ENCODE data around the gene GABBR1. TPM values are rescaled to one million over a fixed set of nuclear protein-coding genes. Genes with fewer than 3 reads are reported as not detected.
A peak's percentile ranks its signal among the peaks of the same experiment; 100 is the strongest.

Gene GABBR1
- total and polyA plus RNA-seq, 12 donors, result 10.2 to 41.3 (median 18.2) TPM

GRCh38 chr6:29637247-29637646 is 4.3 kb upstream of the GABBR1 start:
- no peaks in the 10 kb centered on the region for H3K36me3 ChIP-seq
- no peak for DNase-seq
- H3K27ac ChIP-seq, result no peak overlapping the region
- intact Hi-C loops (cut with DNase I), result no loop called here
- no peak for TF ChIP-seq CTCF (IDR thresholded peaks at IDR 0.05)
- peaks cover 0 to 9% (median 7%) of the 10 kb centered on the region in 9 donors for H3K4me1 ChIP-seq
- WGBS, 2 donors, result 90 to 96% methylated on average over 9 of the region's 9 CpGs
- no peaks in the 10 kb centered on the region for H3K9me3 ChIP-seq
- no peak for ATAC-seq
- H3K27me3 ChIP-seq, result peaks cover 0 to 4% (median 0%) of the 10 kb centered on the region in 7 donors
- H3K4me3 ChIP-seq, result no peak overlapping the region

DNA sequence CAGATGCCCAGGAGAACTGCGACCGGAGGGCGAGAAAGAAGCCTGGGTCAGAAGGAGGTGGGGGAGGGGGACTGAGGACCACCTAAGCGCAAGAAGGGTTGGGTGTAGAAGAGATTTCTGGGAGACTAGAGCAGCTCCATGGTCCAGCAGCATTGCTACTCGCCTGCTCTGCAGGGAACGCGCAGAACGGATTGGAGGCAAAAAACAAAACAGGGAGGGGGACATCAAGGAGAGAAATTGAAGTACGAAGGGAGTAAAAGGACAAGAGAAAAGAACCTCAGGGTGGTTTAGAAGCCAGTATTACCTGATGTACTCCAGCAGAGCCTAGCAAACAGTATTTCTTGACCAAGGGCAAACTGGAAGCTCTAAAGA is 537 bp upstream of the GABBR1 start:
- Histone ChIP-seq H3K36me3 (peaks cover 0 to 4% (median 0%) of the 10 kb centered on the region in 9 donors), H3K9me3 (no peaks in the 10 kb centered on the region), H3K4me3 (peak overlapping the region; percentile 62 to 87 (median 78)), H3K27me3 (peaks cover 0 to 20% (median 0%) of the 10 kb centered on the region in 7 donors), H3K4me1 (peaks cover 4 to 44% (median 28%) of the 10 kb centered on the region in 9 donors), H3K27ac (peak overlapping the region in 9 of 10 donors; percentile 22 to 83 (median 78))
- intact Hi-C loops (cut with DNase I), result loop anchor here in 1 of 10 donors (1.0 kb wide), 1 partner anchor 16 kb away; no protein-coding TSS in a partner anchor
- 4 to 7% methylated on average over 9 of the region's 9 CpGs for WGBS, 2 donors
- DNase-seq, result no peak
- ATAC-seq, result peak in 4 of 8 donors; percentile 0 to 27 (median 10)
- no peak for TF ChIP-seq CTCF (IDR thresholded peaks at IDR 0.05)

- Histone ChIP-seq H3K9me3 (no peaks in the 10 kb centered on the region), H3K36me3 (peaks cover 0 to 4% (median 0%) of the 10 kb centered on the region in 9 donors), H3K4me3 (peak overlapping the region; percentile 62 to 87 (median 78)), H3K27ac (peak overlapping the region in 9 of 10 donors; percentile 59 to 83 (median 78)), H3K27me3 (peaks cover 0 to 20% (median 0%) of the 10 kb centered on the region in 7 donors), H3K4me1 (peaks cover 4 to 54% (median 39%) of the 10 kb centered on the region in 9 donors)
- ATAC-seq (peak; percentile 8 to 67 (median 28)), DNase-seq (peak; percentile 62 to 77)
- WGBS, 2 donors, result 8% methylated on average over 28 to 49 of the region's 53 CpGs
- intact Hi-C loops (cut with DNase I), result no loop called here
- no peak for TF ChIP-seq CTCF (IDR thresholded peaks at IDR 0.05)
These were observed 887 bp downstream of the GABBR1 start for GRCh38 chr6:29631860-29632731.

GRCh38 chr6:29631209-29631810 is 1.7 kb downstream of the GABBR1 start:
- Histone ChIP-seq H3K9me3 (no peaks in the 10 kb centered on the region), H3K36me3 (peaks cover 0 to 4% (median 0%) of the 10 kb centered on the region in 9 donors), H3K4me1 (peaks cover 4 to 54% (median 39%) of the 10 kb centered on the region in 9 donors), H3K4me3 (peak overlapping the region in 5 of 10 donors; percentile 72 to 87 (median 81)), H3K27me3 (peaks cover 0 to 20% (median 0%) of the 10 kb centered on the region in 7 donors), H3K27ac (peak overlapping the region in 1 of 10 donors; percentile 78)
- intact Hi-C loops (cut with DNase I), result no loop called here
- TF ChIP-seq CTCF (IDR thresholded peaks at IDR 0.05), result no peak
- no peak for ATAC-seq
- WGBS, 2 donors, result 62 to 71% methylated on average over 14 of the region's 14 CpGs
- DNase-seq, result no peak
